Sigmoid colon (tissue), 7 donors: ENCODE results near the gene HDLBP. TPM values are rescaled to one million over a fixed set of nuclear protein-coding genes. Genes with fewer than 3 reads are reported as not detected.

Experiments used
- DNase-seq: peaks from one replicate; pipeline ENCODE4 v3.0.0-alpha.2; 2019
- H3K27ac ChIP-seq, 4 donors: fragments of 200-600 bp; sonication (generic); one replicate each; pipeline ENCODE4 v1.5.1; 2016 to 2019; ENCODE audit warnings: mild to moderate bottlenecking in 1 of 4
- H3K27me3 ChIP-seq, 3 donors: fragments of 200-600 bp; sonication (generic); one replicate each; pipeline ENCODE4 v1.5.1; 2019; ENCODE audit warnings: mild to moderate bottlenecking in 1 of 3
- H3K36me3 ChIP-seq, 4 donors: fragments of 200-600 bp; sonication (generic); one replicate each; pipeline ENCODE4 v1.5.1; 2016 to 2019
- H3K4me1 ChIP-seq, 4 donors: fragments of 200-600 bp; sonication (generic); one replicate each; pipeline ENCODE4 v1.5.1; 2017 to 2019
- H3K4me3 ChIP-seq, 4 donors: fragments of 200-600 bp; sonication (generic); one replicate each; pipeline ENCODE4 v1.5.1; 2017 to 2019; ENCODE audit warnings: mild to moderate bottlenecking in 2 of 4, moderate library complexity in 1 of 4
- H3K9me3 ChIP-seq, 4 donors: fragments of 200-600 bp in 3 of 4; sonication (generic) in 3 of 4; one replicate each; pipeline versions ENCODE4 v1.5.1 to v1.6.1; 2013 to 2019
- EP300 ChIP-seq, 4 donors: sonication (generic); formaldehyde crosslinking; IDR thresholded peaks; one replicate each; pipeline ENCODE4 v1.6.1; 2017; ENCODE audit warnings: antibody characterized with exemption in 4 of 4
- POLR2A ChIP-seq, 2 donors: fragments of 450-650 bp; IDR thresholded peaks; one replicate each; pipeline ENCODE4 v1.6.1; 2016; ENCODE audit warnings: antibody characterized with exemption in 2 of 2, mild to moderate bottlenecking in 2 of 2, moderate library complexity in 2 of 2
- POLR2AphosphoS5 ChIP-seq, 4 donors: sonication (generic); formaldehyde crosslinking; IDR thresholded peaks; one replicate each; pipeline ENCODE4 v1.6.1; 2017; ENCODE audit warnings: antibody characterized with exemption in 4 of 4
- WGBS, 2 donors: extraction: QIAGEN DNeasy Blood & Tissue Kit; methylation state at CpG; one replicate each; pipeline ENCODE4 v1.1.7; 2013; 5-methylcytosine and 5-hydroxymethylcytosine counted together
- intact Hi-C: fragments of 100-400 bp; cut with DNase I; formaldehyde crosslinking; loops from one replicate; pipeline ENCODE4 v1.15.1; 2023
- polyA plus RNA-seq, 3 donors: library from polyadenylated mRNA; stranded (reverse); fragments of 200-250 nt; gene quantifications; one replicate each; pipeline ENCODE4 v1.2.3, GENCODE V29; 2013
- total RNA-seq, 4 donors: library from RNA; depleted of rRNA; stranded (reverse); fragments of >200 nt; gene quantifications; one replicate each; pipeline ENCODE4 v1.1.0, GENCODE V29; 2016
- TF ChIP-seq, protein P1 (sequence below), 4 experiments: fragments of 450-650 bp in 3 of 4; fragments of 200-600 bp in 1 of 4; IDR thresholded peaks; one replicate each; pipeline ENCODE4 v1.5.1; 2016 to 2019; ENCODE audit warnings: antibody characterized with exemption in 4 of 4, mild to moderate bottlenecking in 3 of 4, moderate library complexity in 2 of 4
- donor health status: healthy with polysubstance abuse.
- donor health status: Bipolar disorder and iron deficiency.
- donor health status: healthy.

The HDLBP gene
- total and polyA plus RNA-seq, 7 donors = 115 to 281 (median 201) TPM

DNA sequence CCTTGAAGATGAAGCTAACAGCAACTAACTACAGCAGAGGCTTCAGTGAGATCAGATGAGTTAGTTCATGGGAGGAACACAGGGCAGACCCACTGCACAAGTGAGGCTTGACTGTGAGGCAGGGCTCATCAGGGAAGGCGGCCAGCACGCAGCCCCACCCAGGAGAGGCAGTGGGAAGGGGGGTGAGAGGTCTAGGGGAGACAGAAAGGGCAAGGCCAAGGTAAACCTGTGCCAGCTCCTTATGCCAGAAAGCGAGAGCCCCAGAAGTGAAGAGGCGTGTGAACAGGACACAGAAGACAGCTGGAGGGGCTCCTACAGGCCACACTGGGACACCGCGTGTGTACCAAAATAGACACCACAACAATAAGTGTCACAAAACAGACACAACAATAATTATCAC, 78.4 kb downstream of the HDLBP start:
- Histone ChIP-seq H3K36me3 (peaks cover 73 to 100% (median 93%) of the 10 kb centered on the region in 4 donors), H3K4me3 (no peak overlapping the region), H3K9me3 (no peaks in the 10 kb centered on the region), H3K27ac (no peak overlapping the region), H3K4me1 (no peaks in the 10 kb centered on the region), H3K27me3 (no peaks in the 10 kb centered on the region)
- intact Hi-C loops = no loop called here
- TF ChIP-seq EP300 (IDR thresholded peaks at IDR 0.05) (no peak), POLR2A (IDR thresholded peaks at IDR 0.05) (no peak), POLR2AphosphoS5 (IDR thresholded peaks at IDR 0.05) (no peak)
- TF ChIP-seq, protein P1, sequence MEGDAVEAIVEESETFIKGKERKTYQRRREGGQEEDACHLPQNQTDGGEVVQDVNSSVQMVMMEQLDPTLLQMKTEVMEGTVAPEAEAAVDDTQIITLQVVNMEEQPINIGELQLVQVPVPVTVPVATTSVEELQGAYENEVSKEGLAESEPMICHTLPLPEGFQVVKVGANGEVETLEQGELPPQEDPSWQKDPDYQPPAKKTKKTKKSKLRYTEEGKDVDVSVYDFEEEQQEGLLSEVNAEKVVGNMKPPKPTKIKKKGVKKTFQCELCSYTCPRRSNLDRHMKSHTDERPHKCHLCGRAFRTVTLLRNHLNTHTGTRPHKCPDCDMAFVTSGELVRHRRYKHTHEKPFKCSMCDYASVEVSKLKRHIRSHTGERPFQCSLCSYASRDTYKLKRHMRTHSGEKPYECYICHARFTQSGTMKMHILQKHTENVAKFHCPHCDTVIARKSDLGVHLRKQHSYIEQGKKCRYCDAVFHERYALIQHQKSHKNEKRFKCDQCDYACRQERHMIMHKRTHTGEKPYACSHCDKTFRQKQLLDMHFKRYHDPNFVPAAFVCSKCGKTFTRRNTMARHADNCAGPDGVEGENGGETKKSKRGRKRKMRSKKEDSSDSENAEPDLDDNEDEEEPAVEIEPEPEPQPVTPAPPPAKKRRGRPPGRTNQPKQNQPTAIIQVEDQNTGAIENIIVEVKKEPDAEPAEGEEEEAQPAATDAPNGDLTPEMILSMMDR (IDR thresholded peaks at IDR 0.05) = no peak
- DNase-seq = peak; percentile 29
- WGBS, 2 donors = 96 to 97% methylated on average over 6 of the region's 6 CpGs

DNA sequence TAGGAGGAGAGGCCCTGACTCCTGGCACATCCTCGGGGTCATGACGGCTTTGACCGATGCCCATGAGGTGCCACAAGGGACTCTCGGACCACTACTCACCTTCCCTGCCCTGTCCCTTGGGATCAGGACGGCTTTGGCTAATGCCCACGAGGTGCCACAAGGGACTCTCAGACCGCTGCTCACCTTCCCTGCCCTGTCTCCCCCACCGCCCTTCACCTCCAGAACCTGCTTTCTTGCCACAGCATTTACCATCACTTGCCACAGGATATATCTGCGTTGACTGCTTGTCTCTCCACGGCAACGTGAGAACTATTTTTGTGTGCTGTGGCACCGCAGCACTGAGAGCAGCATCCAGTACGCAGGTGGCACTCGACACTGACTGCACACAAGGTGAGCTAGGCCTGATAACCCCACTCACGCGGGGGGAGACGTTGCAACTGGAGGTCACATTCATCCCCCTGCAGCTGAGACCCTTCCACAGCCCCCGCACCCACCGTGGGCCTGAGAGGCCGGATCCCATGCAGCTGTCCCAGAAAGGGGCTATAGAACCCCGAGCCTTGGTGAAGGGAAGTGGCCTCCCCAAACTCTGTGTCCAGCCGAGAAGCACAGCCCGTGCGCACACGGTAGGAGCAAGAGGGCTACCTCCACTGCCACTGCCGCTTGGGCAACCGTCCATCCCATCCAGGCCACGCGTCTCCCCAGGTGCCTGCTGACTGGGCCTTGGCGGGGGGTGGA, 79.4 kb downstream of the HDLBP start:
- TF ChIP-seq POLR2AphosphoS5 (IDR thresholded peaks at IDR 0.05) = no peak
- TF ChIP-seq EP300 (IDR thresholded peaks at IDR 0.05) = no peak
- TF ChIP-seq, protein P1 (IDR thresholded peaks at IDR 0.05) = no peak
- no peak for TF ChIP-seq POLR2A (IDR thresholded peaks at IDR 0.05)
- H3K36me3 ChIP-seq = peaks cover 80 to 100% (median 96%) of the 10 kb centered on the region in 4 donors
- no peaks in the 10 kb centered on the region for H3K9me3 ChIP-seq
- H3K27me3 ChIP-seq = no peaks in the 10 kb centered on the region
- whole genome bisulfite sequencing, 2 donors = 93 to 94% methylated on average over 30 of the region's 30 CpGs
- intact Hi-C loops = no loop called here
- no peaks in the 10 kb centered on the region for H3K4me1 ChIP-seq
- H3K27ac ChIP-seq = no peak overlapping the region
- no peak overlapping the region for H3K4me3 ChIP-seq
- peak; percentile 50 for DNase-seq

DNA sequence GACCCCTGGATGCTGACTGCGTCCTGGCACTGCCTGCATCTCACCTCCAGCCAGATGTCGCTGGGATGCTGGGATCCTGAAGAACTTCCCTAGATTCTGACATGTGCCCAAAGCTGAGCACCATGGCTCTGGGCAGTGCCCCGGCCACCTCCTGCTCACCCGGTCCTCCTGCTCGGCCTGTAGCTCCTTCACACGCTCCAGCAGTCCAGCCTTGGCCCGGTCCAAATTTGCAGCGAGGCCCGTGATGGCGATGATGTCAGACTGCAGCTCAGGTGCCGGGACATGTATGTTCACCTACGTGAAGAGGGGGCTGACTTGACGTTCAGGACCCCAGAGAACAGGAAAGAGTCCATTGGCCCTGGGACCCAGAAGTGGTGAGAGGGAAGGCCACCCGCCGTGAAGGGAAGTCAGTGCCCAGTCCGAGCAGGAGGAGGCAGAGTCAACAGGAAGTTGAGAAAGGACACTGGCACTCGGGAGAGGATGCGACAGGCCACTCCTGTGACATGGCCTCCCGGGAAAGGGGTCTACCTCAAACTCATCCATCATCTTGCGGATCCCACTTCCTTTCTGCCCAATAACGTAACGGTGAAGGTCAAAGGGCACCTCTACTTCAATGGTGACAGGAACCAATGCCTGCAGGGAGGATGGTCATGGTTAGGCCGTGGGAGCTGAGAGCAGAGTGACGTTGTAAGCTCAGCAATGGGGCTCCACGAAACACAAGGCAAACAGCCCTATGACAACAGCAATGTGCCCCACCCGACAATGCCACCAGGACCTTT, 80.3 kb downstream of the HDLBP start:
- no peaks in the 10 kb centered on the region for H3K4me1 ChIP-seq
- no peak overlapping the region for H3K27ac ChIP-seq
- H3K36me3 ChIP-seq = peaks cover 78 to 100% (median 96%) of the 10 kb centered on the region in 4 donors
- DNase-seq = no peak
- no peaks in the 10 kb centered on the region for H3K27me3 ChIP-seq
- 88 to 90% methylated on average over 26 of the region's 26 CpGs for WGBS, 2 donors
- H3K9me3 ChIP-seq = no peaks in the 10 kb centered on the region
- no peak overlapping the region for H3K4me3 ChIP-seq
- intact Hi-C loops = no loop called here
- TF ChIP-seq, protein P1 (IDR thresholded peaks at IDR 0.05) = no peak
- no peak for TF ChIP-seq EP300 (IDR thresholded peaks at IDR 0.05)
- no peak for TF ChIP-seq POLR2A (IDR thresholded peaks at IDR 0.05)

DNA sequence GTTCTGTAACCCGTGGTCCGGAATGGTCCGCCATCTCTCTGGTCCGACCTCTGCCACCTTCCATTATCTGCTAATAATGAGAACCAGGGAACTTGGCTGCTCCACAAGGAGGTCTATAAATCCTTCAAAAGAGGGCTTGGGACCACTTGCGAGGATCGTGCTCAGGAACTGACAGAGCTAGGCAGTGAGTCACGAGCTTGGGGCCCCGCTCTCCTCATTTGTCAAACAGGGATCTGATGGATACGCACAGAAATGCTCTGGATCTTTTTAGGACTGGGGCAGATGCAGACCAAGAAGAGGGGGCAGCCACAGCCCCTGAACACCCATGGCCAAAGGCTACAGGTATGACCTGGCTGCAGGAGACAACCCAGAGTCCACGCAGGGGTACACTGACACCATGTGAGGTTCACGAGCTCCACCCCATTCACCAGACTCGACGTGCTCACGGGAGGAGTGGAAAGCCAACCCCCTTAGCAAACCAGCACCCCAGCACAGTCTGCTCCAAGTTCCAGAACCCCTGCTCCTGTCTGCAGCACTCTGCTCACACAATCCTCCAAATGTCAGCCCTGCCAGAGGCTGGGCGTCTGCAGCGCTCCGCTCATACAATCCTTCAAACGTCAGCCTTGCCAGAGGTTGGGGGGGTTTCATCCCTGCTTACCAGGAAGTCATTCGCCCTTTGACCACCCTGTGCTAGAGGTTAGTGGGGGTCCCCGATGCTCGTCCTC, 81.2 kb downstream of the HDLBP start:
- H3K9me3 ChIP-seq = no peaks in the 10 kb centered on the region
- H3K27ac ChIP-seq = no peak overlapping the region
- H3K4me1 ChIP-seq = no peaks in the 10 kb centered on the region
- H3K4me3 ChIP-seq = no peak overlapping the region
- TF ChIP-seq EP300 (IDR thresholded peaks at IDR 0.05) = no peak
- TF ChIP-seq POLR2A (IDR thresholded peaks at IDR 0.05) = no peak
- TF ChIP-seq POLR2AphosphoS5 (IDR thresholded peaks at IDR 0.05) = no peak
- TF ChIP-seq, protein P1 (IDR thresholded peaks at IDR 0.05) = no peak
- intact Hi-C loops = no loop called here
- WGBS, 2 donors = 89 to 91% methylated on average over 21 of the region's 21 CpGs
- DNase-seq = no peak
- H3K27me3 ChIP-seq = no peaks in the 10 kb centered on the region
- H3K36me3 ChIP-seq = peaks cover 85 to 100% (median 97%) of the 10 kb centered on the region in 4 donors
